Spleen (tissue), 13 donors: ENCODE data around the gene PAGE4. TPM values are rescaled to one million over a fixed set of nuclear protein-coding genes. Genes with fewer than 3 reads are reported as not detected.

Source experiments
- DNase-seq: peaks from one replicate; pipeline ENCODE4 v3.0.0-alpha.2; 2020
- H3K27ac ChIP-seq, 8 donors: fragments of 200-600 bp; sonication (generic) in 7 of 8; 1 replicate in 4 of 8; 2 replicates in 4 of 8; pipeline versions ENCODE4 v1.5.0 to v1.8.0; 2016 to 2021; ENCODE audit warnings: inconsistent platforms in 4 of 8, mild to moderate bottlenecking in 4 of 8, moderate library complexity in 1 of 8
- H3K27me3 ChIP-seq, 7 donors: fragments of 200-600 bp; sonication (generic) in 6 of 7; replicated peaks in 1 of 7; 1 replicate in 4 of 7; 2 replicates in 3 of 7; pipeline versions ENCODE4 v1.5.0 to v1.8.0; 2016 to 2021; ENCODE audit warnings: inconsistent platforms in 3 of 7, mild to moderate bottlenecking in 1 of 7
- H3K36me3 ChIP-seq, 6 donors: fragments of 200-600 bp; sonication (generic) in 5 of 6; 1 replicate in 4 of 6; 2 replicates in 2 of 6; pipeline versions ENCODE4 v1.5.0 to v1.8.0; 2016 to 2021; ENCODE audit warnings: inconsistent platforms in 2 of 6
- H3K4me1 ChIP-seq, 6 donors: fragments of 200-600 bp; sonication (generic) in 5 of 6; 1 replicate in 3 of 6; 2 replicates in 3 of 6; pipeline versions ENCODE4 v1.5.0 to v1.8.0; 2016 to 2021; ENCODE audit warnings: inconsistent platforms in 3 of 6
- H3K4me3 ChIP-seq, 8 donors: fragments of 200-600 bp; sonication (generic) in 7 of 8; 1 replicate in 4 of 8; 2 replicates in 4 of 8; pipeline versions ENCODE4 v1.5.0 to v1.8.0; 2016 to 2021; ENCODE audit warnings: inconsistent platforms in 4 of 8, mild to moderate bottlenecking in 4 of 8, moderate library complexity in 2 of 8
- H3K9me3 ChIP-seq, 8 donors: fragments of 200-600 bp; sonication (generic) in 7 of 8; 1 replicate in 4 of 8; 2 replicates in 4 of 8; pipeline versions ENCODE4 v1.5.0 to v1.8.0; 2016 to 2021; ENCODE audit warnings: inconsistent platforms in 4 of 8
- CTCF ChIP-seq, 11 experiments: fragments of 200-600 bp in 7 of 11; fragments of 450-650 bp in 4 of 11; sonication (generic) in 4 of 11; IDR thresholded peaks in 8 of 11; conservative IDR thresholded peaks in 3 of 11; 1 replicate in 7 of 11; 2 replicates in 4 of 11; pipeline versions ENCODE4 v1.4.0 to v1.8.0; 2016 to 2021; ENCODE audit warnings: antibody characterized with exemption in 11 of 11, inconsistent platforms in 4 of 11, mild to moderate bottlenecking in 1 of 11
- POLR2A ChIP-seq, 3 donors: fragments of 450-650 bp; IDR thresholded peaks; one replicate each; pipeline ENCODE4 v1.5.1; 2017; ENCODE audit warnings: antibody characterized with exemption in 3 of 3, mild to moderate bottlenecking in 1 of 3
- POLR2AphosphoS5 ChIP-seq, 3 donors: sonication (generic); formaldehyde crosslinking; IDR thresholded peaks; one replicate each; pipeline ENCODE4 v1.5.1; 2017; ENCODE audit warnings: antibody characterized with exemption in 3 of 3
- WGBS, 5 donors: extraction: QIAGEN DNeasy Blood & Tissue Kit in 3 of 5; methylation state at CpG; one replicate each; pipeline versions ENCODE4 v1.1.5 to v1.1.7; 2013 to 2018; 5-methylcytosine and 5-hydroxymethylcytosine counted together
- intact Hi-C: fragments of 100-400 bp; cut with DNase I; formaldehyde crosslinking; loops from one replicate; pipeline ENCODE4 v1.15.0; 2023; ENCODE audit warnings: low total_unique reads
- long read RNA-seq, 2 donors: transcript quantifications; one replicate each; lab custom pipeline, GENCODE V29; 2026
- polyA plus RNA-seq, 3 donors: library from polyadenylated mRNA; stranded (reverse); fragments of 200-250 nt; gene quantifications; one replicate each; pipeline ENCODE4 v1.2.1, GENCODE V29; 2013
- total RNA-seq, 7 donors: library from RNA; depleted of rRNA in 3 of 7; stranded (reverse); fragments of >200 nt in 3 of 7; fragmentation: NEBNext Ultra II Directional in 4 of 7; extraction: Animal tissue kit (Norgen Biotek cat#: 25700) in 4 of 7; gene quantifications; one replicate each; pipeline versions ENCODE4 v1.1.0 to v1.2.1, GENCODE V29; 2016 to 2021
- donor health status: healthy with polysubstance abuse.
- donor health status: DM: no; HTN: no; CAD: no; lungs with moderate emphysema.
- donor health status: DM: no; HTN: no; CAD: no.
- donor health status: Bipolar disorder and iron deficiency.
- donor health status: healthy.
- donor health status: DM: no; HTN: no; CAD: no.
- donor health status: DM: yes; HTN: yes; CAD: no.

The PAGE4 gene
- not detected for total RNA-seq
- polyA plus RNA-seq: not detected
- long read RNA-seq, donor 1: 0 reads
- long read RNA-seq, donor 2: 0 reads

GRCh38 chrX:49829016-49829415, at the start of gene PAGE4:
Gene PAGE4, plus strand, starts transcription at chrX:49829303. Its CDS starts 1,126 bp downstream, at chrX:49830429.
- intact Hi-C loops: no loop called here
- H3K27ac ChIP-seq: no peak within 1 kb of the TSS
- H3K27me3 ChIP-seq: peaks cover 0 to 26% (median 0%) of the 10 kb centered on the region in 7 donors
- no peaks in the 10 kb centered on the region for H3K4me1 ChIP-seq
- TF ChIP-seq POLR2AphosphoS5 (IDR thresholded peaks at IDR 0.05) (no peak), POLR2A (IDR thresholded peaks at IDR 0.05) (no peak), CTCF (IDR thresholded peaks at IDR 0.05 in 8 of 11, conservative IDR thresholded peaks at IDR 0.05 in 3 of 11) (no peak)
- H3K36me3 ChIP-seq: no peaks in the 10 kb centered on the region
- no peaks in the 10 kb centered on the region for H3K9me3 ChIP-seq
- H3K4me3 ChIP-seq: no peak within 1 kb of the TSS
- 60 to 92% (median 77%) methylated on average over 8 of the region's 8 CpGs for WGBS, 5 donors
- no peak for DNase-seq

- WGBS, 5 donors: 56 to 93% (median 79%) methylated on average over 1 of the region's 1 CpG; no CpG with 5 or more reads in 2 of the 5 donors
- H3K9me3 ChIP-seq: no peaks in the 10 kb centered on the region
- no peak overlapping the region for H3K27ac ChIP-seq
- H3K4me3 ChIP-seq: no peak overlapping the region
- no peaks in the 10 kb centered on the region for H3K36me3 ChIP-seq
- intact Hi-C loops: no loop called here
- TF ChIP-seq POLR2AphosphoS5 (IDR thresholded peaks at IDR 0.05): no peak
- TF ChIP-seq CTCF (IDR thresholded peaks at IDR 0.05 in 8 of 11, conservative IDR thresholded peaks at IDR 0.05 in 3 of 11): no peak
- DNase-seq: no peak
- no peaks in the 10 kb centered on the region for H3K27me3 ChIP-seq
- H3K4me1 ChIP-seq: no peaks in the 10 kb centered on the region
Observed at GRCh38 chrX:49784747-49785280, 44.3 kb upstream of the PAGE4 start.

- 33 to 84% (median 60%) methylated on average over 1 of the region's 1 CpG for WGBS, 5 donors
- Histone ChIP-seq H3K27ac (no peak overlapping the region), H3K36me3 (no peaks in the 10 kb centered on the region), H3K4me1 (no peaks in the 10 kb centered on the region), H3K27me3 (peaks cover 0 to 18% (median 0%) of the 10 kb centered on the region in 7 donors), H3K9me3 (no peaks in the 10 kb centered on the region), H3K4me3 (no peak overlapping the region)
- DNase-seq: no peak
- TF ChIP-seq CTCF (IDR thresholded peaks at IDR 0.05 in 8 of 11, conservative IDR thresholded peaks at IDR 0.05 in 3 of 11) (no peak), POLR2AphosphoS5 (IDR thresholded peaks at IDR 0.05) (no peak)
- intact Hi-C loops: no loop called here
Observed at GRCh38 chrX:49792376-49792775, 36.7 kb upstream of the PAGE4 start.

- Histone ChIP-seq H3K9me3 (no peaks in the 10 kb centered on the region), H3K36me3 (no peaks in the 10 kb centered on the region), H3K27ac (no peak overlapping the region), H3K4me3 (no peak overlapping the region), H3K27me3 (peaks cover 0 to 27% (median 0%) of the 10 kb centered on the region in 7 donors), H3K4me1 (no peaks in the 10 kb centered on the region)
- intact Hi-C loops: no loop called here
- no peak for DNase-seq
- TF ChIP-seq POLR2AphosphoS5 (IDR thresholded peaks at IDR 0.05) (no peak), CTCF (IDR thresholded peaks at IDR 0.05 in 8 of 11, conservative IDR thresholded peaks at IDR 0.05 in 3 of 11) (no peak), POLR2A (IDR thresholded peaks at IDR 0.05) (no peak)
Observed at GRCh38 chrX:49793686-49794085, 35.4 kb upstream of the PAGE4 start.
